ENCODE results near the gene DSP.

Gene DSP

GRCh38 chr6:7550433-7550801 is 8.9 kb downstream of the DSP start:
- ChIA-PET POLR2A (no interaction called here), CTCF (no interaction called here)
- H3K4me3 ChIP-seq (ENCODE audit: low read depth, low read length) = no peak overlapping the region
- TF ChIP-seq CTCF (IDR thresholded peaks at IDR 0.05; ENCODE audit: insufficient read depth, low read length, missing control alignments) = no peak
- DNase-seq (ENCODE audit: low read depth, low spot score) = no peak

DNA sequence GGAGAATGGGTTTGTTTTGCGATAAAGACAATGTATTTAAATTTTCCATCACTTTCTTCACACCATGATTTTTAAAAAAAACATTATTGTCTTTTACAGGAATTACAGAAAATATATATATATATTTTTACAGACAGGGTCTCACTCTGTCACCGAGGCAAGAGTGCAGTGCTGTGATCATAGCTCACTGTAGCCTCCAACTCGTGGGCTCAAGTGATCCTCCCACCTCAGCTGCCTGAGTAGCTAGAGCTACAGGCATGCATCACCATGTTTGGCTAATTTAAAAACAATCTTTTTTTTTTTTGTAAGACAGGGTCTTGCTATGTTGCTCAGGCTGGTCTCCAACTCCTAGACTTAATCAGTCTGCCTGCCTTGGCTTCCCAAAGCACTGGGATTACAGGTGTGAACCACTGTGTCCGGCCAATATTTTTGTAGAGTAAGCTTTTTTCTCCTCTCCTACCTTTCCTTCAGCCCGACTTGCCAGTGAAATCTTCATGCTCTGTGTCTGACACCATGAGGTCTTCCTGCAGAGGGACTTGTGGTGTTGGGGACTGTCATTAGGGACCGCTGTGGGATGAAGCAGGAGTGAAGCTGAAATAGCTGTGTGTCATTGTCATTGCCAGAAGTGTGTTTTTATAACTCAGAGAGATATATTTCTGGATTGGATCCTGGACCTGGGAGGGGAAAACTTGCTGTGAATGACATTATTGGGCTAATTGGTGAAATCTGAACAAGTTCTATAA is 13.2 kb downstream of the DSP start:
- POLR2A ChIA-PET = interaction anchor here (0.7 kb wide), 2 partner anchors 12 to 95 kb away, joined by 3 read pairs; no protein-coding TSS in a partner anchor
- H3K4me3 ChIP-seq (ENCODE audit: low read depth, low read length) = no peak overlapping the region
- CTCF ChIA-PET = interaction anchor here (0.9 to 1.3 kb wide), 3 partner anchors 12 to 129 kb away, joined by 3 to 5 read pairs (median 4); no protein-coding TSS in a partner anchor
- no peak for TF ChIP-seq CTCF (IDR thresholded peaks at IDR 0.05; ENCODE audit: insufficient read depth, low read length, missing control alignments)
- DNase-seq (ENCODE audit: low read depth, low spot score) = no peak

GRCh38 chr6:7555671-7556070 is 14.2 kb downstream of the DSP start:
- CTCF ChIA-PET = no interaction called here
- POLR2A ChIA-PET = no interaction called here
- H3K4me3 ChIP-seq (ENCODE audit: low read depth, low read length) = no peak overlapping the region
- DNase-seq (ENCODE audit: low read depth, low spot score) = no peak
- TF ChIP-seq CTCF (IDR thresholded peaks at IDR 0.05; ENCODE audit: insufficient read depth, low read length, missing control alignments) = no peak

GRCh38 chr6:7556394-7557106 is 15.1 kb downstream of the DSP start:
- ChIA-PET POLR2A (no interaction called here), CTCF (interaction anchor here (0.9 kb wide), 1 partner anchor 10 kb away, joined by 3 read pairs; no protein-coding TSS in a partner anchor)
- TF ChIP-seq CTCF (IDR thresholded peaks at IDR 0.05; ENCODE audit: insufficient read depth, low read length, missing control alignments) = no peak
- H3K4me3 ChIP-seq (ENCODE audit: low read depth, low read length) = no peak overlapping the region
- no peak for DNase-seq (ENCODE audit: low read depth, low spot score)

- no peak overlapping the region for H3K4me3 ChIP-seq (ENCODE audit: low read depth, low read length)
- ChIA-PET POLR2A (no interaction called here), CTCF (no interaction called here)
- TF ChIP-seq CTCF (IDR thresholded peaks at IDR 0.05; ENCODE audit: insufficient read depth, low read length, missing control alignments) = no peak
- no peak for DNase-seq (ENCODE audit: low read depth, low spot score)
Measured at GRCh38 chr6:7557652-7558051, 16.2 kb downstream of the DSP start.

- DNase-seq (ENCODE audit: low read depth, low spot score) = no peak
- ChIA-PET CTCF (no interaction called here), POLR2A (interaction anchor here (1.6 kb wide), 1 partner anchor 17 kb away, joined by 3 read pairs; the partner anchor contains the start of gene DSP)
- no peak for TF ChIP-seq CTCF (IDR thresholded peaks at IDR 0.05; ENCODE audit: insufficient read depth, low read length, missing control alignments)
- H3K4me3 ChIP-seq (ENCODE audit: low read depth, low read length) = no peak overlapping the region
Measured at GRCh38 chr6:7558781-7559180, 17.3 kb downstream of the DSP start.

Measured in AG04449 (cell line).